Gastroesophageal sphincter (tissue), 3 donors: ENCODE results near the gene GTF2H1.

Experiments used
- POLR2A ChIP-seq, 2 donors: fragments of 450-650 bp; IDR thresholded peaks; one replicate each; pipeline ENCODE4 v1.6.1; 2017; ENCODE audit warnings: antibody characterized with exemption in 2 of 2, mild to moderate bottlenecking in 2 of 2, moderate library complexity in 1 of 2
- POLR2AphosphoS5 ChIP-seq: sonication (generic); formaldehyde crosslinking; IDR thresholded peaks from one replicate; pipeline ENCODE4 v1.6.1; 2017; ENCODE audit warnings: antibody characterized with exemption
- TF ChIP-seq, protein P1 (sequence below), 4 experiments: fragments of 200-600 bp in 2 of 4; fragments of 450-650 bp in 2 of 4; sonication (generic) in 1 of 4; IDR thresholded peaks; one replicate each; pipeline ENCODE4 v1.5.1; 2017 to 2019; ENCODE audit warnings: antibody characterized with exemption in 4 of 4, mild to moderate bottlenecking in 2 of 4, moderate library complexity in 2 of 4

DNA sequence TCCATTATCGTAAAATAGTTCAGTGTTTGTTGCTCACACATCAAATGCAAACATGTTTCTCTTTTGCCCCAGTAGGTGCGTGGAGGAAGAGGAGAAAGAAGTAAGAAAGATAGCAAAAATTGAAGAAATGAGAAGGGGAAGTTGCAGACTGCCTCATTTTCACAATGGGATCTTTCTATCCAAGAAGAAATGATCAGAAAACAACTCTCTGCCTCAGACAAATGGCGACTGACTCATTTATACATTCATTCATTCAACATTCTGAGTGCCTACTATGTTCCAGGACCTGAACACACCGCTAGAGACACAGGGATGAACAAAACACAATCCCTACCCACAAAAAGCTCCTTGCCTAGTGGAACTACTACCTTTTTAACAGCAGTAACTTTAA lies 794 bp upstream of the GTF2H1 start:
- TF ChIP-seq, protein P1, sequence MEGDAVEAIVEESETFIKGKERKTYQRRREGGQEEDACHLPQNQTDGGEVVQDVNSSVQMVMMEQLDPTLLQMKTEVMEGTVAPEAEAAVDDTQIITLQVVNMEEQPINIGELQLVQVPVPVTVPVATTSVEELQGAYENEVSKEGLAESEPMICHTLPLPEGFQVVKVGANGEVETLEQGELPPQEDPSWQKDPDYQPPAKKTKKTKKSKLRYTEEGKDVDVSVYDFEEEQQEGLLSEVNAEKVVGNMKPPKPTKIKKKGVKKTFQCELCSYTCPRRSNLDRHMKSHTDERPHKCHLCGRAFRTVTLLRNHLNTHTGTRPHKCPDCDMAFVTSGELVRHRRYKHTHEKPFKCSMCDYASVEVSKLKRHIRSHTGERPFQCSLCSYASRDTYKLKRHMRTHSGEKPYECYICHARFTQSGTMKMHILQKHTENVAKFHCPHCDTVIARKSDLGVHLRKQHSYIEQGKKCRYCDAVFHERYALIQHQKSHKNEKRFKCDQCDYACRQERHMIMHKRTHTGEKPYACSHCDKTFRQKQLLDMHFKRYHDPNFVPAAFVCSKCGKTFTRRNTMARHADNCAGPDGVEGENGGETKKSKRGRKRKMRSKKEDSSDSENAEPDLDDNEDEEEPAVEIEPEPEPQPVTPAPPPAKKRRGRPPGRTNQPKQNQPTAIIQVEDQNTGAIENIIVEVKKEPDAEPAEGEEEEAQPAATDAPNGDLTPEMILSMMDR (IDR thresholded peaks at IDR 0.05) = peak in 1 of 4 experiments; percentile 3
- no peak for TF ChIP-seq POLR2A (IDR thresholded peaks at IDR 0.05)
- no peak for TF ChIP-seq POLR2AphosphoS5
